ENCODE data around the gene SS18.
"Not testable (repeated sequence)": the region's sequence is repeated elsewhere in the genome, so short reads cannot be mapped to it uniquely, and the experiment has no call there.

SS18 gene, protein sequence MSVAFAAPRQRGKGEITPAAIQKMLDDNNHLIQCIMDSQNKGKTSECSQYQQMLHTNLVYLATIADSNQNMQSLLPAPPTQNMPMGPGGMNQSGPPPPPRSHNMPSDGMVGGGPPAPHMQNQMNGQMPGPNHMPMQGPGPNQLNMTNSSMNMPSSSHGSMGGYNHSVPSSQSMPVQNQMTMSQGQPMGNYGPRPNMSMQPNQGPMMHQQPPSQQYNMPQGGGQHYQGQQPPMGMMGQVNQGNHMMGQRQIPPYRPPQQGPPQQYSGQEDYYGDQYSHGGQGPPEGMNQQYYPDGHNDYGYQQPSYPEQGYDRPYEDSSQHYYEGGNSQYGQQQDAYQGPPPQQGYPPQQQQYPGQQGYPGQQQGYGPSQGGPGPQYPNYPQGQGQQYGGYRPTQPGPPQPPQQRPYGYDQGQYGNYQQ

DNA sequence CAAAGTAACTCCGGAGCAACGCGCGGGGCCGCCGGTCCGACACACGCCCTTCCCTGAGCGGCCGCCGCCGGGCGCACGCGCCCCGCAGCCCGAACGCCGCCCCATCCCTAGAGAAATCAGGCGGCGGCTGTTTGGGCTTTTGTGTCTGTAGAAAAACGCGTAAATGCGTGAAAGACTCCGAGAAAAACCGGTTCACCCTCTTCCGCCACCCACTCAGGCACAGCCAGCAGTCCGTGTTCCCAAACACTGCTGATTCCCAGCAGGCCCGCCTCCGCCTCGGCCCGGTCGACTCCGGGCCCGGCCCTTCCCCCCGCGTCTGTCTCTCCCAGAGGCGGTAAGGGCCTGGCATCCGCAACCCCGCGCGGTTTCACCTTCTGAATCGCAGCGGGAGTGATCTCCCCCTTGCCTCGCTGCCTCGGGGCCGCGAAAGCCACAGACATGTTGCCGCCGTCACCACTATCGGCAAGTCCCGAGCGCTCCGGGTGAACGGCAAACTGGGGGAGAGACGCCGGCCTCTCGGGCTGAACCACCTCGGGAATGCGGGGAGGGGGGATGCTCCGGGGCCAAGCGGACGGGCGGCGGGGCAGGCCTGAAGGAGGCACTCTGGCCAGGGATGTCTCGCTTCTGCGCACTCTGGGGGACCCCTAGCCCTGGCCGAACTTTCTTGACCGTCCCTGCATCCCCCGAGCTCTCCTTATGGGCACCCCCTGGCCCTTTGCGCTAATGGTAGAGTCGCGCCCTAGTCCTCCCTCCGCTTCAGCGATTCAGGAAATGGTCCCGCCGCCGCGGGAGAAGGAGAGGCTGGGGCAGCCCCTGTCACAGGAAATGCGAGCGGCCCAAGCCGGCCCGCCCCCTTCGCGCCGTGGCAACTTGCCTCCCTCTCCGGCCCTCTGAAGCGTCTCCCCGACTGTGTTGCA lies at the start of gene SS18:
Gene SS18 (minus strand): TSS at position 484 of the 917 bp plus-strand sequence. CDS start 44 bp downstream, at position 440.
- peaks cover 0 to 37% (median 27%) of the 10 kb centered on the region in 5 donors for H3K4me1 ChIP-seq (ENCODE audit: control insufficient read depth in 5 of 5, insufficient read depth in 5 of 5, low read length in 5 of 5)
- H3K9me3 ChIP-seq (ENCODE audit: control insufficient read depth in 5 of 5, low read length in 5 of 5), result no peaks in the 10 kb centered on the region
- H3K36me3 ChIP-seq (ENCODE audit: control insufficient read depth in 5 of 5, insufficient read depth in 5 of 5, low read length in 5 of 5), result peaks cover 4 to 13% (median 10%) of the 10 kb centered on the region in 5 donors
- peak within 1 kb of the TSS; percentile 90 to 97 (median 93) for H3K4me3 ChIP-seq (ENCODE audit: low read depth in 1 of 5, low read length in 5 of 5)
- peak within 1 kb of the TSS; percentile 98 for H3K27ac ChIP-seq (ENCODE audit: low read depth, low read length)
- peak within 1 kb of the TSS in 4 of 5 donors; percentile 89 to 96 (median 92) for H3K9ac ChIP-seq (ENCODE audit: low read length in 5 of 5)
- H3K27me3 ChIP-seq (ENCODE audit: control insufficient read depth in 5 of 5, insufficient read depth in 4 of 5, low read length in 5 of 5), result no peaks in the 10 kb centered on the region

DNA sequence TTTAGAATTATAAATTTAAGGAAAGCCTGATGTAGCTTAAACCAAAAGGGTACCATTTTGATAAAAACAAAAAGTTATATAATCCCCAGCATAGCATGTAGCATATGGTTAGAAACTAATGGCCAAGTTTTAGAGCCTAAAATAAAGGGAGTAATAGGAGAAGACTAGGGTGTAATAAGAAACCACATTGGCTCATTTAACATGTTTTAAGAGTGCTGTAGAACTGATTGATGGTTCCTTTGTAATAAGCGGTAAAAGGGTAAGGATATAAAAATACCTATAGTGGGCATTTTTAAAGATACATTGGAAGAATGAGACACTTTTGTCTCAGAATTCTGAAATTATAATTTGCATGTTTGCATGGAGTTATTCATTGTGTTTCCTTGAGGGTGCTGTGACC lies 45.1 kb upstream of the SS18 start:
- Histone ChIP-seq H3K27me3 (ENCODE audit: control insufficient read depth in 5 of 5, insufficient read depth in 4 of 5, low read length in 5 of 5) (no peaks in the 10 kb centered on the region), H3K9me3 (ENCODE audit: control insufficient read depth in 5 of 5, low read length in 5 of 5) (peaks cover 0 to 4% (median 0%) of the 10 kb centered on the region in 5 donors), H3K9ac (ENCODE audit: low read length in 5 of 5) (no peak overlapping the region), H3K36me3 (ENCODE audit: control insufficient read depth in 5 of 5, insufficient read depth in 5 of 5, low read length in 5 of 5) (no peaks in the 10 kb centered on the region), H3K4me1 (ENCODE audit: control insufficient read depth in 5 of 5, insufficient read depth in 5 of 5, low read length in 5 of 5) (no peaks in the 10 kb centered on the region), H3K4me3 (ENCODE audit: low read depth in 1 of 5, low read length in 5 of 5) (no peak overlapping the region), H3K27ac (ENCODE audit: low read depth, low read length) (no peak overlapping the region)

DNA sequence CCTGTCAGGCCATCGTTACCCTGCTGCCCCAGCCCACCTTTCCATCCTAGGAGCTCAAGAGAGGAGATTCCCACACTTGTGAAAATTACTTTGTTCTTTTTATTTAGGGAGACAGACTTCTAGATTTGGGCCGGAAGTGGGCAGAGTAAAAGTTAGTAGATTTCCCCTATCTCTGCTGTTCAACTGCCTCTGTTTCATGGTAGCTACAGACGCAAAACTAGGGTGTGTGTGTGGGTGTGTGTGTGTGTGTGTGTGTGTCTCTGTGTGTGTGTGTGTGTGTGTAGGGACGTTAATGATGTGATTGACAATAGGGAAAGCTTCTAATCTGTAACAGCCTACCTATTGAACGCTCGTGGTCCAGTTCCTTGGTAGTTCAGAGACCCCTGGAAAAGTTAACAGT lies 43.7 kb upstream of the SS18 start:
- no peaks in the 10 kb centered on the region for H3K36me3 ChIP-seq (ENCODE audit: control insufficient read depth in 5 of 5, insufficient read depth in 5 of 5, low read length in 5 of 5)
- no peak overlapping the region for H3K9ac ChIP-seq (ENCODE audit: low read length in 5 of 5)
- no peak overlapping the region for H3K27ac ChIP-seq (ENCODE audit: low read depth, low read length)
- no peaks in the 10 kb centered on the region for H3K4me1 ChIP-seq (ENCODE audit: control insufficient read depth in 5 of 5, insufficient read depth in 5 of 5, low read length in 5 of 5)
- H3K4me3 ChIP-seq (ENCODE audit: low read depth in 1 of 5, low read length in 5 of 5), result peak overlapping the region in 4 of 5 donors; percentile 31 to 52 (median 44)
- no peaks in the 10 kb centered on the region for H3K27me3 ChIP-seq (ENCODE audit: control insufficient read depth in 5 of 5, insufficient read depth in 4 of 5, low read length in 5 of 5)
- H3K9me3 ChIP-seq (ENCODE audit: control insufficient read depth in 5 of 5, low read length in 5 of 5), result no peaks in the 10 kb centered on the region

DNA sequence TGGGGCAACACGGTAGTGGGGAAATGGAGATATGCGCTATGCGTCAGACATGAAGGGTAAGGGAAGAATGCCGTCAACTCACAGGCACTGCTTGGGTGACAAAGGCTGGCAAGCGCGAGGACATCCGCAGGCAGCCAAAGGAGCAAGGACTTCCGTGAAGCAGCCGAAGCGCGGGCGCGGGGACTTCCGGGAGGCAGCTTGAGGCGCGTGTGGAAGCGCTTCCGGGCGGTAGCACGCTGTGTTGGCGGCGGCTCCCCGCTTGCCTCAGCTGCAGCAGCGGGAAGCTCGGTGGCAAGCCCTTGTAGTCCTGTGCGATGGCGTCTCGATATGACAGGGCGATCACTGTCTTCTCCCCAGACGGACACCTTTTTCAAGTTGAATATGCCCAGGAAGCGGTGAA lies 43.2 kb upstream of the SS18 start, which contains the start of gene PSMA8:
Gene PSMA8 (plus strand): TSS at position 218 of the 400 bp plus-strand sequence. CDS start 97 bp downstream, at position 315.
- Histone ChIP-seq H3K9ac (ENCODE audit: low read length in 5 of 5) (no peak within 1 kb of the TSS), H3K36me3 (ENCODE audit: control insufficient read depth in 5 of 5, insufficient read depth in 5 of 5, low read length in 5 of 5) (no peaks in the 10 kb centered on the region), H3K9me3 (ENCODE audit: control insufficient read depth in 5 of 5, low read length in 5 of 5) (no peaks in the 10 kb centered on the region), H3K27ac (ENCODE audit: low read depth, low read length) (no peak within 1 kb of the TSS), H3K4me3 (ENCODE audit: low read depth in 1 of 5, low read length in 5 of 5) (peak within 1 kb of the TSS in 4 of 5 donors; percentile 31 to 52 (median 44)), H3K4me1 (ENCODE audit: control insufficient read depth in 5 of 5, insufficient read depth in 5 of 5, low read length in 5 of 5) (no peaks in the 10 kb centered on the region), H3K27me3 (ENCODE audit: control insufficient read depth in 5 of 5, insufficient read depth in 4 of 5, low read length in 5 of 5) (no peaks in the 10 kb centered on the region)

DNA sequence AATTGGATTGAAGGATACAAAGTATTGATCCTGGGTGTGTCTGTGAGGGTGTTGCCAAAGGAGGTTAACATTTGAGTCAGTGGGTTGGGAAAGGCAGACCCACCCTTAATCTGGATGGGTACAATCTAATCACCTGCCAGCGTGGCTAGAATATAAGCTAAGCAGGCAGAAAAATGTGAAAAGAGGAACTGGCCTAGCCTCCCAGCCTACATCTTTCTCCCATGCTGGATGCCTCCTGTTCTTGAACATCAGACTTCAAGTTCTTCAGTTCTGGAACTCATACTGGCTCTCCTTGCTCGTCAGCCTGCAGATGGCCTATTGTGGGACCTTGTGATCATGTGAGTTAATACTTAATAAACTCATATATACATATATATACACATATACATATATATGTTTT lies 37.8 kb upstream of the SS18 start:
- not testable (repeated sequence) for H3K36me3 ChIP-seq (ENCODE audit: control insufficient read depth in 5 of 5, insufficient read depth in 5 of 5, low read length in 5 of 5); H3K9me3 ChIP-seq (ENCODE audit: control insufficient read depth in 5 of 5, low read length in 5 of 5); H3K9ac ChIP-seq (ENCODE audit: low read length in 5 of 5); H3K4me1 ChIP-seq (ENCODE audit: control insufficient read depth in 5 of 5, insufficient read depth in 5 of 5, low read length in 5 of 5); H3K27ac ChIP-seq (ENCODE audit: low read depth, low read length); H3K4me3 ChIP-seq (ENCODE audit: low read depth in 1 of 5, low read length in 5 of 5); H3K27me3 ChIP-seq (ENCODE audit: control insufficient read depth in 5 of 5, insufficient read depth in 4 of 5, low read length in 5 of 5)

DNA sequence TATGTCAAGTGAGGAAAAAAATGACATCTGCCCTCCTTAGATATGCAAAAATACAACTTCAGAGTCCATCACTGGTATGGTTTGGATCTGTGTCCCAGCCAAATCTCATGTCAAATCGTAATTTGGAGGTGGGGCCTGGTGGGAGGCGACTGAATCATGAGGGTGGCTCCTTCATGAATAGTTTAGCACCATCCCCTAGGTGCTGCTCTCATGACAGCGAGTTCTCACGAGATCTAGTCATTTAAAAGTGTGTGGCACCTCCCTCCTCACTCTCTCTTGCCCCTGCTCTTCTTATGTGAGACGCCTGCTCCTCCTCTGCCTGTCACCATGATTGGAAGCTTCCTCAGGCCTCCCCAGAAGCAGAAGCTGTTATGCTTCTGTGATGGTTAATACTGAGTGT lies 37.4 kb upstream of the SS18 start:
- H3K4me1 ChIP-seq (ENCODE audit: control insufficient read depth in 5 of 5, insufficient read depth in 5 of 5, low read length in 5 of 5), result no peaks in the 10 kb centered on the region
- no peak overlapping the region for H3K27ac ChIP-seq (ENCODE audit: low read depth, low read length)
- H3K9ac ChIP-seq (ENCODE audit: low read length in 5 of 5), result no peak overlapping the region
- peaks cover 0 to 3% (median 0%) of the 10 kb centered on the region in 5 donors for H3K9me3 ChIP-seq (ENCODE audit: control insufficient read depth in 5 of 5, low read length in 5 of 5)
- H3K27me3 ChIP-seq (ENCODE audit: control insufficient read depth in 5 of 5, insufficient read depth in 4 of 5, low read length in 5 of 5), result no peaks in the 10 kb centered on the region
- H3K4me3 ChIP-seq (ENCODE audit: low read depth in 1 of 5, low read length in 5 of 5), result no peak overlapping the region
- no peaks in the 10 kb centered on the region for H3K36me3 ChIP-seq (ENCODE audit: control insufficient read depth in 5 of 5, insufficient read depth in 5 of 5, low read length in 5 of 5)

DNA sequence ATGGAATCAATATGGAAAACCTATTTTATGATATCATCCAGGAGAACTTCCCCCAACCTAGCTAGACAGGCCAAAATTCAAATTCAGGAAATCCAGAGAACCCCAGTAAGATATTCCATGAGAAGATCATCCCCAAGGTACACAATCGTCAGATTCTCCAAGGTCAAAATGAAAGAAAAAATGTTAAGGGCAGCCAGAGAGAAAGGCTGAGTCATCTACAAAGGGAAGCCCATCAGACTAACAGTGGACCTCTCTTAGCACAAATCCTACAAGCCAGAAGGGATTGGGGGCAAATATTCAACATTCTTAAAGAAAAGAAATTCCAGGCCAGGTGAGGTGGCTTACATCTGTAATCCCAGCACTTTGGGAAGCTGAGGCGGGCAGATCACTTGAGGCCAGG lies 31.6 kb upstream of the SS18 start:
- H3K9me3 ChIP-seq (ENCODE audit: control insufficient read depth in 5 of 5, low read length in 5 of 5); H3K36me3 ChIP-seq (ENCODE audit: control insufficient read depth in 5 of 5, insufficient read depth in 5 of 5, low read length in 5 of 5); H3K4me1 ChIP-seq (ENCODE audit: control insufficient read depth in 5 of 5, insufficient read depth in 5 of 5, low read length in 5 of 5); H3K27ac ChIP-seq (ENCODE audit: low read depth, low read length); H3K4me3 ChIP-seq (ENCODE audit: low read depth in 1 of 5, low read length in 5 of 5); H3K9ac ChIP-seq (ENCODE audit: low read length in 5 of 5); H3K27me3 ChIP-seq (ENCODE audit: control insufficient read depth in 5 of 5, insufficient read depth in 4 of 5, low read length in 5 of 5): not testable (repeated sequence)

DNA sequence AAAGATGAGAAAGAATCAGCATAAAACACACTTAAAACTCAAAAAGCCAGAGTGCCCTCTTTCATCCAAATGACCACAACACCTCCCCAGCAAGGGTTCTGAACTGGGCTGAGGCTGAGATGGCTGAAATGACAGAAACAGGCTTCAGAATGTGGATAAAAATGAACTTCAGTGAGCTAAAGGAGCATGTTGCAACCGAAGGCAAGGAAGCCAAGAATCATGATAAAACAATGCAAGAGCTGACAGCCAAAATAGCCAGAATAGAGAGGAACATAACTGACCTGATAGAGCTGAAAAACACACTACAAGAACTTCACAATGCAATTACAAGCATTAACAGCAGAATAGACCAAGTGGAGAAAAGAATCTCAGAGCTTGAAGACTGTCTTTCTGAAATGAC lies 31.1 kb upstream of the SS18 start:
- H3K9me3 ChIP-seq (ENCODE audit: control insufficient read depth in 5 of 5, low read length in 5 of 5), result peaks cover 0 to 3% (median 0%) of the 10 kb centered on the region in 5 donors
- no peaks in the 10 kb centered on the region for H3K36me3 ChIP-seq (ENCODE audit: control insufficient read depth in 5 of 5, insufficient read depth in 5 of 5, low read length in 5 of 5)

DNA sequence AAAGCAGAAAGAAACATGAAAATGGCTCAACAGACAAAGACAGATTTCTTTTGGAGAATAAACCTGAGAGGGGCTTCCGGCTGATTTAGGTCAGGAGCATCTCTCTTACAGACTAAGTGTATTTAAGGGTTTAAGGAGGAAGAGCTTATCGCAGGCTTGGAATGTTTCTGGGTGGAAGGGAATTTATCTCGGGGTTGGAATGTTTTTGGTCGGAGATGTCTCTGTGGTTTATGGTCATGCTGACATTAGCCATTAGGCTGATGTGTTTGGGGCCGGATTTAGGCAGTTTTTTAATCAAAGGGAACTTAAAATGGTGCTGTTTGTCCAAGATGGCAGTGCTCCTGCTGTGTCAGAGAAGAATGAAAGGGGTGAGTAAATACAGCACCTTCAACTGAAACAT lies 28.8 kb upstream of the SS18 start:
- peaks cover 0 to 3% (median 0%) of the 10 kb centered on the region in 5 donors for H3K9me3 ChIP-seq (ENCODE audit: control insufficient read depth in 5 of 5, low read length in 5 of 5)
- no peak overlapping the region for H3K4me3 ChIP-seq (ENCODE audit: low read depth in 1 of 5, low read length in 5 of 5)
- no peak overlapping the region for H3K9ac ChIP-seq (ENCODE audit: low read length in 5 of 5)
- no peak overlapping the region for H3K27ac ChIP-seq (ENCODE audit: low read depth, low read length)
- peaks cover 0 to 4% (median 3%) of the 10 kb centered on the region in 5 donors for H3K27me3 ChIP-seq (ENCODE audit: control insufficient read depth in 5 of 5, insufficient read depth in 4 of 5, low read length in 5 of 5)
- no peaks in the 10 kb centered on the region for H3K36me3 ChIP-seq (ENCODE audit: control insufficient read depth in 5 of 5, insufficient read depth in 5 of 5, low read length in 5 of 5)
- H3K4me1 ChIP-seq (ENCODE audit: control insufficient read depth in 5 of 5, insufficient read depth in 5 of 5, low read length in 5 of 5), result no peaks in the 10 kb centered on the region

More for the DNA sequence above, 31.1 kb upstream of the SS18 start:
- Histone ChIP-seq H3K9ac (ENCODE audit: low read length in 5 of 5) (no peak overlapping the region), H3K27ac (ENCODE audit: low read depth, low read length) (no peak overlapping the region), H3K4me3 (ENCODE audit: low read depth in 1 of 5, low read length in 5 of 5) (no peak overlapping the region), H3K4me1 (ENCODE audit: control insufficient read depth in 5 of 5, insufficient read depth in 5 of 5, low read length in 5 of 5) (no peaks in the 10 kb centered on the region), H3K27me3 (ENCODE audit: control insufficient read depth in 5 of 5, insufficient read depth in 4 of 5, low read length in 5 of 5) (peaks cover 0 to 4% (median 3%) of the 10 kb centered on the region in 5 donors)

DNA sequence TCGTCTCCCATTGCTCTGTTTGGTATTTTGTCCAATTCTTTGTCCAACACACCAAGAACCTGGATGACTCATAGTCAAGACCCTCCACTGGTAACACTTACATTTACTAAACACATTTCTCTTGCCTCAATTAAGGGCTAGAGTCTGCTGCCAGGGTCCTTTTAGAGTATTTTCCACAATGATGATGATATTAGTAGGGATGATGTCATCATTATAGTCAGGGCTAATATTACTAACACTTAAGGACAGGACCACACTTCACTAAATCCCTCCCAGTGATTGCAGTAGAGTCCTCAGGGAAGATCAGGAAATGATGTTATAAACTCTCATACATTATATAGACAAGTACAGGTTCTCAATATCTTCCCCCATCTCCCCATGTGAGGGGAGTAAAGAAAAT lies 13.6 kb upstream of the SS18 start:
- Histone ChIP-seq H3K27ac (ENCODE audit: low read depth, low read length) (no peak overlapping the region), H3K4me3 (ENCODE audit: low read depth in 1 of 5, low read length in 5 of 5) (no peak overlapping the region), H3K36me3 (ENCODE audit: control insufficient read depth in 5 of 5, insufficient read depth in 5 of 5, low read length in 5 of 5) (no peaks in the 10 kb centered on the region), H3K9ac (ENCODE audit: low read length in 5 of 5) (no peak overlapping the region), H3K4me1 (ENCODE audit: control insufficient read depth in 5 of 5, insufficient read depth in 5 of 5, low read length in 5 of 5) (no peaks in the 10 kb centered on the region), H3K27me3 (ENCODE audit: control insufficient read depth in 5 of 5, insufficient read depth in 4 of 5, low read length in 5 of 5) (no peaks in the 10 kb centered on the region), H3K9me3 (ENCODE audit: control insufficient read depth in 5 of 5, low read length in 5 of 5) (no peaks in the 10 kb centered on the region)

Measured in subcutaneous abdominal adipose tissue (tissue), 5 donors.